Lung (tissue), 12 donors: Measurements from ENCODE around the gene HOTAIR. TPM values are rescaled to one million over a fixed set of nuclear protein-coding genes. Genes with fewer than 3 reads are reported as not detected.

Experiments
- ATAC-seq: fragments of 200-7000 bp; cut with Tn5 transposase; one replicate; pipeline ENCODE4 v1.9.1; 2020; ENCODE audit warnings: moderate number of reproducible peaks; ENCODE audit not compliant: insufficient read depth, low FRiP score
- DNase-seq, 3 donors: peaks; one replicate each; pipeline ENCODE4 v3.0.0-alpha.2; 2013 to 2017
- H3K27ac ChIP-seq, 2 donors: one replicate each; pipeline ENCODE4 v1.5.1; 2013; ENCODE audit warnings: mild to moderate bottlenecking in 2 of 2, moderate library complexity in 2 of 2, control low read depth in 1 of 2, inconsistent platforms in 1 of 2, low read depth in 1 of 2, low read length in 1 of 2
- H3K27me3 ChIP-seq, 3 donors: one replicate each; pipeline ENCODE4 v1.5.1; 2013; ENCODE audit warnings: low read length in 2 of 3; ENCODE audit not compliant: control insufficient read depth in 3 of 3, insufficient read depth in 3 of 3
- H3K36me3 ChIP-seq, 4 donors: one replicate each; pipeline ENCODE4 v1.5.1; 2013; ENCODE audit warnings: low read length in 4 of 4, mild to moderate bottlenecking in 1 of 4, moderate library complexity in 1 of 4; ENCODE audit not compliant: control insufficient read depth in 4 of 4, insufficient read depth in 4 of 4
- H3K4me1 ChIP-seq, 5 donors: one replicate each; pipeline ENCODE4 v1.5.1; 2013; ENCODE audit warnings: low read length in 5 of 5, mild to moderate bottlenecking in 2 of 5, moderate library complexity in 1 of 5; ENCODE audit not compliant: control insufficient read depth in 5 of 5, insufficient read depth in 5 of 5
- H3K4me3 ChIP-seq: one replicate; pipeline ENCODE4 v1.5.1; 2013; ENCODE audit warnings: mild to moderate bottlenecking, control low read depth, moderate library complexity
- H3K9ac ChIP-seq, 2 donors: one replicate each; pipeline ENCODE4 v1.5.1; 2013; ENCODE audit warnings: low read length in 2 of 2, control low read depth in 1 of 2; ENCODE audit not compliant: insufficient read depth in 1 of 2
- H3K9me3 ChIP-seq, 4 donors: one replicate each; pipeline ENCODE4 v1.5.1; 2013; ENCODE audit warnings: low read length in 3 of 4, mild to moderate bottlenecking in 1 of 4, moderate library complexity in 1 of 4; ENCODE audit not compliant: control insufficient read depth in 4 of 4, insufficient read depth in 3 of 4
- CTCF ChIP-seq: IDR thresholded peaks from 2 replicates; pipeline ENCODE4 v1.5.1; 2012; ENCODE audit warnings: mild to moderate bottlenecking; ENCODE audit errors: control extremely low read depth, extremely low read depth
- WGBS, 2 donors: extraction: QIAGEN DNeasy Blood & Tissue Kit; methylation state at CpG; one replicate each; pipeline ENCODE4 v1.1.7; 2013; 5-methylcytosine and 5-hydroxymethylcytosine counted together
- polyA plus RNA-seq, 2 donors: library from polyadenylated mRNA; stranded (reverse); fragments of 200-250 nt; gene quantifications; one replicate each; pipeline ENCODE4 v1.2.1, GENCODE V29; 2013
- total RNA-seq, 2 donors: library from RNA; depleted of rRNA in 1 of 2; stranded (reverse); fragments of >200 nt in 1 of 2; gene quantifications; one replicate each; pipeline ENCODE4 v1.2.1, GENCODE V29; 2014 to 2021
- donor health status: control.
- donor health status: control.
- donor health status: Bipolar disorder and iron deficiency.
- donor health status: healthy.
- donor health status: DM: yes; HTN: yes; CAD: no.

Gene HOTAIR
- total and polyA plus RNA-seq, 4 donors: 0.15 TPM; not detected in 3

- no peaks in the 10 kb centered on the region for H3K36me3 ChIP-seq
- DNase-seq (peak in 1 of 3 donors; percentile 41), ATAC-seq (no peak)
- peaks cover 0 to 13% (median 6%) of the 10 kb centered on the region in 5 donors for H3K4me1 ChIP-seq
- no peak for TF ChIP-seq CTCF
- no peak overlapping the region for H3K4me3 ChIP-seq
- H3K27me3 ChIP-seq: peaks cover 18 to 89% (median 63%) of the 10 kb centered on the region in 3 donors
- 21 to 32% methylated on average over 37 to 43 of the region's 43 CpGs for WGBS, 2 donors
- H3K9me3 ChIP-seq: peaks cover 0 to 3% (median 0%) of the 10 kb centered on the region in 4 donors
- H3K27ac ChIP-seq: no peak overlapping the region
- no peak overlapping the region for H3K9ac ChIP-seq
These were observed 44.5 kb upstream of the HOTAIR start for GRCh38 chr12:54019091-54019811.

- DNase-seq (peak in 1 of 3 donors; percentile 43), ATAC-seq (no peak)
- peaks cover 0 to 8% (median 0%) of the 10 kb centered on the region in 4 donors for H3K9me3 ChIP-seq
- no peaks in the 10 kb centered on the region for H3K36me3 ChIP-seq
- WGBS, 2 donors: 14 to 26% methylated on average over 29 of the region's 29 CpGs
- peaks cover 0 to 13% (median 6%) of the 10 kb centered on the region in 5 donors for H3K4me1 ChIP-seq
- no peak overlapping the region for H3K9ac ChIP-seq
- TF ChIP-seq CTCF: no peak
- peaks cover 18 to 89% (median 68%) of the 10 kb centered on the region in 3 donors for H3K27me3 ChIP-seq
- H3K27ac ChIP-seq: no peak overlapping the region
- no peak overlapping the region for H3K4me3 ChIP-seq
These were observed 43.8 kb upstream of the HOTAIR start for GRCh38 chr12:54018468-54018984.

- DNase-seq (peak; percentile 69 to 76 (median 74)), ATAC-seq (peak; percentile 71)
- H3K9ac ChIP-seq: no peak overlapping the region
- no peak overlapping the region for H3K27ac ChIP-seq
- WGBS, 2 donors: 1 to 5% methylated on average over 33 to 34 of the region's 34 CpGs
- peaks cover 0 to 13% (median 0%) of the 10 kb centered on the region in 4 donors for H3K9me3 ChIP-seq
- no peak overlapping the region for H3K4me3 ChIP-seq
- TF ChIP-seq CTCF: no peak
- peaks cover 18 to 89% (median 68%) of the 10 kb centered on the region in 3 donors for H3K27me3 ChIP-seq
- H3K36me3 ChIP-seq: no peaks in the 10 kb centered on the region
- peaks cover 0 to 13% (median 6%) of the 10 kb centered on the region in 5 donors for H3K4me1 ChIP-seq
These were observed 43.2 kb upstream of the HOTAIR start for GRCh38 chr12:54017878-54018467.
